Measurements from ENCODE around the gene EVI2A.

- TF ChIP-seq, protein P1, sequence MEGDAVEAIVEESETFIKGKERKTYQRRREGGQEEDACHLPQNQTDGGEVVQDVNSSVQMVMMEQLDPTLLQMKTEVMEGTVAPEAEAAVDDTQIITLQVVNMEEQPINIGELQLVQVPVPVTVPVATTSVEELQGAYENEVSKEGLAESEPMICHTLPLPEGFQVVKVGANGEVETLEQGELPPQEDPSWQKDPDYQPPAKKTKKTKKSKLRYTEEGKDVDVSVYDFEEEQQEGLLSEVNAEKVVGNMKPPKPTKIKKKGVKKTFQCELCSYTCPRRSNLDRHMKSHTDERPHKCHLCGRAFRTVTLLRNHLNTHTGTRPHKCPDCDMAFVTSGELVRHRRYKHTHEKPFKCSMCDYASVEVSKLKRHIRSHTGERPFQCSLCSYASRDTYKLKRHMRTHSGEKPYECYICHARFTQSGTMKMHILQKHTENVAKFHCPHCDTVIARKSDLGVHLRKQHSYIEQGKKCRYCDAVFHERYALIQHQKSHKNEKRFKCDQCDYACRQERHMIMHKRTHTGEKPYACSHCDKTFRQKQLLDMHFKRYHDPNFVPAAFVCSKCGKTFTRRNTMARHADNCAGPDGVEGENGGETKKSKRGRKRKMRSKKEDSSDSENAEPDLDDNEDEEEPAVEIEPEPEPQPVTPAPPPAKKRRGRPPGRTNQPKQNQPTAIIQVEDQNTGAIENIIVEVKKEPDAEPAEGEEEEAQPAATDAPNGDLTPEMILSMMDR (IDR thresholded peaks at IDR 0.05), result no peak
- TF ChIP-seq POLR2A (IDR thresholded peaks at IDR 0.05) (no peak), POLR2AphosphoS5 (IDR thresholded peaks at IDR 0.05) (no peak)
These were observed 25.9 kb downstream of the EVI2A start for GRCh38 chr17:31295489-31295871.

Measured in prostate gland (tissue), 2 donors.